ENCODE measurements around the gene ALDH1B1.

GRCh38 chr9:38352530-38353328, 39.8 kb upstream of the ALDH1B1 start:
- no peak for TF ChIP-seq MAX (CRISPR knock-in tag; IDR thresholded peaks at IDR 0.05)
- TF ChIP-seq SOX6 (IDR thresholded peaks at IDR 0.05): no peak
- TF ChIP-seq EZH2 (IDR thresholded peaks at IDR 0.05; ENCODE audit: borderline replicate concordance, low read depth, low read length): no peak
- TF ChIP-seq ZKSCAN1 (IDR thresholded peaks at IDR 0.05; ENCODE audit: low read depth, low read length): no peak
- no peak for TF ChIP-seq CBX5 (IDR thresholded peaks at IDR 0.05; ENCODE audit: borderline replicate concordance, low read depth)
- no peak for TF ChIP-seq MAZ (CRISPR knock-in tag; conservative IDR thresholded peaks at IDR 0.05 in 1 of 2, IDR thresholded peaks at IDR 0.05 in 1 of 2)
- no peak for TF ChIP-seq CEBPZ (IDR thresholded peaks at IDR 0.05; ENCODE audit: borderline replicate concordance, low read depth, low read length)
- no peak for TF ChIP-seq FOSL1 (tag; conservative IDR thresholded peaks at IDR 0.05)
- no peak for TF ChIP-seq RNF219 (CRISPR knock-in tag; IDR thresholded peaks at IDR 0.05)
- no peak for TF ChIP-seq EHMT2 (IDR thresholded peaks at IDR 0.05)
- TF ChIP-seq ZNF311 (CRISPR knock-in tag; IDR thresholded peaks at IDR 0.05): no peak
- TF ChIP-seq RFX5 (IDR thresholded peaks at IDR 0.05; ENCODE audit: low read depth, low read length): no peak
